Neural crest cell (in vitro differentiated cells): ENCODE data around the gene DLGAP5. TPM values are rescaled to one million over a fixed set of nuclear protein-coding genes. Genes with fewer than 3 reads are reported as not detected.

Source experiments
- DNase-seq: peaks from one replicate; pipeline ENCODE4 v3.0.0; 2021; ENCODE audit warnings: low read depth, mixed read lengths, low spot score
- H3K27ac Mint-ChIP-seq: one replicate; pipeline ENCODE4 v1.8.0; 2021; ENCODE audit warnings: mild to moderate bottlenecking, mixed read lengths; ENCODE audit not compliant: unreplicated experiment
- H3K27me3 Mint-ChIP-seq: 2 replicates; pipeline ENCODE4 v1.8.0; 2021; ENCODE audit warnings: low read depth, mild to moderate bottlenecking, mixed read lengths
- H3K36me3 Mint-ChIP-seq: 2 replicates; pipeline ENCODE4 v1.8.0; 2021; ENCODE audit warnings: low read depth, mild to moderate bottlenecking, mixed read lengths
- H3K4me1 Mint-ChIP-seq: 2 replicates; pipeline ENCODE4 v1.8.0; 2021; ENCODE audit warnings: mixed read lengths
- H3K4me3 Mint-ChIP-seq: one replicate; pipeline ENCODE4 v1.8.0; 2021; ENCODE audit warnings: mild to moderate bottlenecking, mixed read lengths
- H3K9me3 Mint-ChIP-seq: 2 replicates; pipeline ENCODE4 v1.8.0; 2021; ENCODE audit warnings: mixed read lengths
- total RNA-seq: library from RNA; stranded (reverse); gene quantifications from 2 replicates; pipeline ENCODE4 v1.2.1, GENCODE V29; 2021
- TF ChIP-seq, protein P1 (sequence below): fragments of 200-600 bp; sonication (generic); conservative IDR thresholded peaks from 2 replicates; pipeline ENCODE4 v1.5.0; 2021; ENCODE audit warnings: antibody characterized with exemption, mild to moderate bottlenecking

The DLGAP5 gene
- total RNA-seq, 1 donor from 2014 or later = 89.6 TPM

DNA sequence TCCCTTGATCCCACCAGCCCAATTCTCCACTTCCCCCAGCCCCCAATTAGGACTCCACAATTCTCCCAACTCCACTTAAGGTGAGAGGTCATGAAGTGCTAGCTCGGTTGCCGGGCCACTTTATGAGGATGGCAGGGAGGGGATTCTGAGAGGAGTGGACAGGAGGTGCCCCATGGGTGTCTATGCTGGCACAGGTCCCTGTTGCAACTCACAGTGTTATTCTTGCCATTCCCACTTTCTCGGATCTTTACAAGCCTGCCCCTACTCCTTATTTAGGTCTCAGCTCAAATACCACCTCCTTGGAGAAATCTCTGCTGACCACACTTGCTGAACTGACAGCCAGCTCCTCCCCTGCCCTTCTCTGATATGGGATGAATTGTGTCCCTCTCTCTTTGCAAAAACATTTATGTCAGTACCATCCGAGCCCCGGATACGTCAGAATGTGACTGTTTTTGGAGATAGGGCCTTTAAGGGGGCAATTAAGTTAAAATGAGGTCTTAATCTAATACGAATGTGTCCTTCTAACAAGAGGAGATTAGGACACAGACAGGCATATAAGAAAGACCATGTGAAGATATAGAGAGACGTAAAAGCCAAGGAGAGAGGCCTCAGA lies 66.5 kb downstream of the DLGAP5 start:
- no peak overlapping the region for H3K27ac Mint-ChIP-seq
- DNase-seq = no peak
- H3K9me3 Mint-ChIP-seq = no peaks in the 10 kb centered on the region
- peaks cover 42% of the 10 kb centered on the region for H3K27me3 Mint-ChIP-seq
- TF ChIP-seq, protein P1, sequence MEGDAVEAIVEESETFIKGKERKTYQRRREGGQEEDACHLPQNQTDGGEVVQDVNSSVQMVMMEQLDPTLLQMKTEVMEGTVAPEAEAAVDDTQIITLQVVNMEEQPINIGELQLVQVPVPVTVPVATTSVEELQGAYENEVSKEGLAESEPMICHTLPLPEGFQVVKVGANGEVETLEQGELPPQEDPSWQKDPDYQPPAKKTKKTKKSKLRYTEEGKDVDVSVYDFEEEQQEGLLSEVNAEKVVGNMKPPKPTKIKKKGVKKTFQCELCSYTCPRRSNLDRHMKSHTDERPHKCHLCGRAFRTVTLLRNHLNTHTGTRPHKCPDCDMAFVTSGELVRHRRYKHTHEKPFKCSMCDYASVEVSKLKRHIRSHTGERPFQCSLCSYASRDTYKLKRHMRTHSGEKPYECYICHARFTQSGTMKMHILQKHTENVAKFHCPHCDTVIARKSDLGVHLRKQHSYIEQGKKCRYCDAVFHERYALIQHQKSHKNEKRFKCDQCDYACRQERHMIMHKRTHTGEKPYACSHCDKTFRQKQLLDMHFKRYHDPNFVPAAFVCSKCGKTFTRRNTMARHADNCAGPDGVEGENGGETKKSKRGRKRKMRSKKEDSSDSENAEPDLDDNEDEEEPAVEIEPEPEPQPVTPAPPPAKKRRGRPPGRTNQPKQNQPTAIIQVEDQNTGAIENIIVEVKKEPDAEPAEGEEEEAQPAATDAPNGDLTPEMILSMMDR = no peak
- H3K36me3 Mint-ChIP-seq = no peaks in the 10 kb centered on the region
- no peak overlapping the region for H3K4me3 Mint-ChIP-seq
- peaks cover 20% of the 10 kb centered on the region for H3K4me1 Mint-ChIP-seq

DNA sequence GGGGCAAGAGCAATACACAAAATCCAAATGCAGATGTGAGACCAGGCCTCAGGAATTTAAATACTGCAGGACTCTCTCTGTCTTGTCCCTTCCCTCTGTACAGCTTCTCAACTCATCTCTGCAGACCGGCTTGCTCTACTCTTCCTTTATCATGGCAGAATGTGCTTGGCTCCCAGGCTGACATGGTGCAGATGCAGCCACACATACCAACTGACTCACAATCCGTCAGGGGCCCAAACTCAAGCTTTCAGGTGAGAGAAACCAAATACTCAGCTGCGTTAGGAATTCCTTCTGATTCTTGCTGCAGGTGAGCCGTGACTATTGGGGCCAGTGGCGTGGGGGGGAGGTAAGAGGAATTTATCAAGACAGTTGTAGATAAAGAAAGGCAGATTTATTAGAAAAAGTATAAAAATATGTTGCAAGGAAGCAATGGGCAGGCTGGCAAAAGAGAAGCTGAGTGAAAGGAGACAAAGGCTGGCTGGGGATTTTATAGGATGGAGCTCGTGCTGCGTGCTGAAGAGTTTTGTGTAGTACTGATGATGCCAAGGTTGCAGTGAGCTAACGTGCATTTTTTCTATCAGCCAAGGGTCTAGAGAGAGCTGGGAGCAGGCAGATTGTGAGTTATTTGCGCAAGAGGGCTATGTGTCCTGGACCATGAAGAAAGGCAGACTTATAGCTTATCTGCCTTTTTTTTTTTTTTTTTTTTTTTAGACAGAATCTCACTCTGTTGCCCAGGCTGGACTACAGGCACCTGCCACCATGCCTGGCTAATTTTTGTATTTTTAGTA lies 67.3 kb downstream of the DLGAP5 start:
- H3K4me3 Mint-ChIP-seq = no peak overlapping the region
- no peak for DNase-seq
- H3K27ac Mint-ChIP-seq = no peak overlapping the region
- H3K36me3 Mint-ChIP-seq = no peaks in the 10 kb centered on the region
- TF ChIP-seq, protein P1 = no peak
- H3K27me3 Mint-ChIP-seq = peaks cover 37% of the 10 kb centered on the region
- H3K4me1 Mint-ChIP-seq = peaks cover 20% of the 10 kb centered on the region
- H3K9me3 Mint-ChIP-seq = no peaks in the 10 kb centered on the region

DNA sequence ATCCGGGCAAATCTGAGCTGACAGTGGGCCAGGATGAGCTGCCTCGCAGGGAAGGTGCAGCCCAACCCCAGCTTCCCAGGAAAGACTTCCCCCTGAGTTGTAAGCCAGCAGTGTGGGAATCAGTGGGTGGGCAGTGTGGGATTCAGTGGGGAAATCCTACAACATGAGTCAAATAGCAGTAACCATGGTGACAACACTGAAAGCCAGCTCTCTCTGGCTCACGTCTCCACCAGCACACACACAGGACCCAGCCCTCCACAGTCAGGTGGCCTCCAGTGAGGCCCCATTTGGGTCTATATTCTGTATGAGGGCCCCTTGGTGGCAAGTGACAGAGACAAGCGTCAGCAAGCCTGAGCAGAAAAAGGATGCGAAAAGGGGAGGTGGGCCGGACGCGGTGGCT lies 68.3 kb downstream of the DLGAP5 start:
- Mint-ChIP-seq H3K9me3 (no peaks in the 10 kb centered on the region), H3K4me1 (peaks cover 14% of the 10 kb centered on the region), H3K27ac (no peak overlapping the region), H3K27me3 (peaks cover 29% of the 10 kb centered on the region), H3K4me3 (no peak overlapping the region), H3K36me3 (no peaks in the 10 kb centered on the region)
- TF ChIP-seq, protein P1 = no peak
- no peak for DNase-seq

DNA sequence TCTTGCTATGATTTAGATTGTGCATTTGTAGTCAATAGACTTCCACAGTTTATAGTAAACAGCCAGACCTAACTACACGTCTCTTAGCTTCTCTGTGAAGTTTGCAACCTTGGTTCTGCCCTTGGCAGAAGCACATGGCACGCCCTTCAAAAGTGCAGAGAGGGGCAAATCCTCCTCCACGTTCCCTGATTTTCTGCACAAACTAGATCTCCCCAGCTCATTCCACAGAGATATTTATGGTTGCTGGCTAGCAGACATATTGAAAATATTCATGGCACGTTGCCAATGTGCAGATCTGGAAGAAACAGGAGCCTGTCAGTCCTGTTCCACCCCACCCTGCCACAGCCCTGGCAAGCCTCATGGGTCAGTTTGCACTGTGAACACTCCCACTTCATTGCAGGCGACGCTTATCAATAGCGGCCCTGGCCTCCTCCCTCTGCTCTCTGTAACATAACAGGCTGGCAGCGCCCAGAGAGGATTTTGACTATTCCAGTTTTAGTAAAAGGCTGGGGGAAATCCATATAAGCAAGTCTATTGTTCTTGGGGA lies 68.9 kb downstream of the DLGAP5 start:
- Mint-ChIP-seq H3K4me3 (no peak overlapping the region), H3K27ac (no peak overlapping the region), H3K9me3 (no peaks in the 10 kb centered on the region), H3K36me3 (no peaks in the 10 kb centered on the region), H3K4me1 (peaks cover 14% of the 10 kb centered on the region), H3K27me3 (peaks cover 23% of the 10 kb centered on the region)
- DNase-seq = no peak
- TF ChIP-seq, protein P1 = no peak

DNA sequence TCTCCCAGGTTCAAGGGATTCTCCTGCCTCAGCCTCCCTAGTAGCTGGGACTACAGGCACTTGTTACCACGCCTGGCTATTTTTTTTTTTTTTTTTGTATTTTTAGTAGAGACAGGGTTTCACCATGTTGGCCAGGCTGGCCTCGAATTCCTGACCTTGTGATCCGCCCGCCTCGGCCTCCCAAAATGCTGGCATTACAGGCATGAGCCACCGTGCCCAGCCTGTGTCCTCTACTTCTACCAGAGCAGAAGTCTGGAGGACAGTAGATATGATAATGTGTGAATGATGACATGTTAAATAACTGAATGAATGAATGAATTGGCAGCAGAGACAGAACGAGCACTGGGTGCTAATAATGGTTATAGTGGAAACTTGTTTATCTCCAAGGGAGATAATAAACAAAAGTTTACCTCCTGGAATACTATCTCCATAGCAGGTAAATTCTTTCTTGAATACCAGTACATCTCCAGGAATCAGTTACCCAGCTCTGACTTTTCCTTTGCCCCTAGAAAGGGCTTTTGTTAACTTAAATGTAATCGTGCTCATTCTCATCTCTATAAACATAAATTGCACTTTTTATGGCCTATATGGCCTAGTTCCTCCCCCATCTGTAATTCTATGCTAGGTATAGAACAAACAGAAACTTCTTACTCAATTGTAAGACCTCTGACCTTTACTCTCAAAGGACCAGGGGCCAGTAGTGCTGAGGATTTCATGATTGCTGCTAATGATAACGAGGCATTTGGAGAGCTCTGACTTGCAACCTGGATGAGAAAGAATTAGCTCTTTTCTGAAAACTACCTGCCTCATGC lies 69.6 kb downstream of the DLGAP5 start:
- Mint-ChIP-seq H3K9me3 (no peaks in the 10 kb centered on the region), H3K27ac (no peak overlapping the region), H3K4me1 (peaks cover 14% of the 10 kb centered on the region), H3K36me3 (no peaks in the 10 kb centered on the region), H3K4me3 (no peak overlapping the region), H3K27me3 (peaks cover 16% of the 10 kb centered on the region)
- TF ChIP-seq, protein P1 = no peak
- no peak for DNase-seq
